Fibroblast of lung (primary cell): Measurements from ENCODE around the gene HOXA1. TPM values are rescaled to one million over a fixed set of nuclear protein-coding genes. Genes with fewer than 3 reads are reported as not detected.

Source experiments
- DNase-seq, 2 donors: peaks; one replicate each; pipeline versions ENCODE4 v3.0.0 to v3.0.0-alpha.2; 2010; ENCODE audit warnings: low read depth in 2 of 2
- H2AFZ ChIP-seq: 2 replicates; pipeline ENCODE4 v1.5.1; 2012; ENCODE audit warnings: low read length, control low read depth, inconsistent platforms
- H3K27ac ChIP-seq: 2 replicates; pipeline ENCODE4 v1.5.1; 2011; ENCODE audit warnings: low read length, control low read depth; ENCODE audit not compliant: insufficient read depth
- H3K27me3 ChIP-seq: 2 replicates; pipeline ENCODE4 v1.5.1; 2011; ENCODE audit warnings: mild to moderate bottlenecking, low read length; ENCODE audit not compliant: control insufficient read depth, insufficient read depth
- H3K36me3 ChIP-seq: 2 replicates; pipeline ENCODE4 v1.5.1; 2011; ENCODE audit warnings: low read length; ENCODE audit not compliant: control insufficient read depth, insufficient read depth
- H3K4me1 ChIP-seq: 2 replicates; pipeline ENCODE4 v1.5.1; 2011; ENCODE audit warnings: low read length; ENCODE audit not compliant: control insufficient read depth, insufficient read depth; ENCODE audit errors: extremely low read depth
- H3K4me2 ChIP-seq: 2 replicates; pipeline ENCODE4 v1.5.1; 2011; ENCODE audit warnings: low read length, control low read depth; ENCODE audit not compliant: insufficient read depth; ENCODE audit errors: extremely low read depth
- H3K4me3 ChIP-seq, 4 experiments: fragments of 200-600 bp in 1 of 4; sonication (generic) in 1 of 4; replicated peaks in 1 of 4; 2 replicates each; pipeline ENCODE4 v1.5.1; 2011 to 2016; ENCODE audit warnings: low read length in 4 of 4, low read depth in 3 of 4, mild to moderate bottlenecking in 3 of 4, control low read depth in 2 of 4, inconsistent platforms in 1 of 4, mixed read lengths in 1 of 4; ENCODE audit not compliant: insufficient read depth in 1 of 4; ENCODE audit errors: control extremely low read depth in 1 of 4
- H3K79me2 ChIP-seq: 2 replicates; pipeline ENCODE4 v1.5.1; 2012; ENCODE audit warnings: mild to moderate bottlenecking, low read length, inconsistent platforms; ENCODE audit not compliant: control insufficient read depth, insufficient read depth
- H3K9ac ChIP-seq: 2 replicates; pipeline ENCODE4 v1.5.1; 2011; ENCODE audit warnings: mild to moderate bottlenecking, low read length, control low read depth; ENCODE audit not compliant: insufficient read depth
- H3K9me3 ChIP-seq: 2 replicates; pipeline ENCODE4 v1.5.1; 2012; ENCODE audit warnings: low read depth, low read length; ENCODE audit not compliant: control insufficient read depth, insufficient read depth
- H4K20me1 ChIP-seq: 2 replicates; pipeline ENCODE4 v1.5.1; 2011; ENCODE audit warnings: low read length; ENCODE audit not compliant: control insufficient read depth, insufficient read depth; ENCODE audit errors: extremely low read depth
- EZH2 ChIP-seq: IDR thresholded peaks from 2 replicates; pipeline ENCODE4 v1.5.1; 2012; ENCODE audit warnings: low read length, control low read depth, mild to moderate bottlenecking; ENCODE audit errors: missing control alignments
- polyA plus RNA-seq, 2 donors: library from polyadenylated mRNA; depleted of rRNA in 1 of 2; stranded (reverse) in 1 of 2; unstranded in 1 of 2; fragments of >200 nt; gene quantifications; 2 replicates each; pipeline ENCODE4 v1.2.1, GENCODE V29; 2011 to 2012; ENCODE audit warnings: missing spikeins in 1 of 2
- total RNA-seq: library from RNA; depleted of rRNA; stranded (reverse); fragments of >200 nt; gene quantifications from 2 replicates; pipeline ENCODE4 v1.2.1, GENCODE V29; 2014
- TF ChIP-seq, protein P1 (sequence below), 2 donors: IDR thresholded peaks in 1 of 2; conservative IDR thresholded peaks in 1 of 2; 1 replicate in 1 of 2; 2 replicates in 1 of 2; pipeline ENCODE4 v1.5.1; 2011 to 2012; ENCODE audit warnings: low read length in 2 of 2, control low read depth in 1 of 2, inconsistent platforms in 1 of 2, low read depth in 1 of 2, mild to moderate bottlenecking in 1 of 2

Gene HOXA1
- total and polyA plus RNA-seq, 2 donors (not counting 1 experiment from before 2014, with no cell fraction given) = 0.50 to 0.83 TPM

DNA sequence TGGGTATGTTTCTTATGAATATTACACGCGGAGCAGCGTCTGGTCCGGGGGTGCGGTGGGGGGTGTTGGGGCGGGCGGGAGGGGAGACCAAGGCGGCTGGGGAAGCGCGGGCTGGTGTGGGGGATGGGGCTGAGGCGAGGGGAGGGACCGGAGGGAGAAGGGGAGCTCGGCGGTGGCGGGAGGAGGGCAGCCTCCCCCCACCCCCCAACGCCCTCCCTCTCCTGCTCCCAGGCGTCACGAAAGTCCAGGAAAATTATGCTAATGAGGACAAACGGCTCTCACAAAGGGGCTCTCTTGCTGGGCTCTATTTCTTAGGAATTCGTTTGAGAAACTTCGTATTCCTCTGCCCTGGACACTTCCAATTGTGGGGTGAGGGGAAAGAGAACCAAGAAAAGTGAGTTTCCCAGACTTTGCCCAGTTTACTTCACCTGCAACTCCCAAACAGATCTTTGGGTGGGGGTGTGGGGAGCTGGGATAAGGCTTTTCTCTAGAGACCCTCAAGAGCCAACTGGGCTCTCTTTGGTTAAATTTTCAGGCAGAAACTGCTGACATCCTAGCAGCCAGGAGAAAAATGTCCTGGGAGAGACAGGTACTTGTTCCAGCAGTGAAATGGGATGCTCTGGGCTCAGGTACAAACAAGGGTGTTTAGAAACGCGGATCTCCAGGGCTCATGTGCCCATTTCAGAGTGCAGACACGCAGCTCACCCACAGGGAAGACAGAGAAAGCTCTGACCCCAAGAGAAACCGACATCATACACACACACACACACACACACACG, 18.4 kb upstream of the HOXA1 start:
- H3K9ac ChIP-seq = peak overlapping the region; percentile 49
- TF ChIP-seq EZH2 = no peak
- TF ChIP-seq, protein P1, sequence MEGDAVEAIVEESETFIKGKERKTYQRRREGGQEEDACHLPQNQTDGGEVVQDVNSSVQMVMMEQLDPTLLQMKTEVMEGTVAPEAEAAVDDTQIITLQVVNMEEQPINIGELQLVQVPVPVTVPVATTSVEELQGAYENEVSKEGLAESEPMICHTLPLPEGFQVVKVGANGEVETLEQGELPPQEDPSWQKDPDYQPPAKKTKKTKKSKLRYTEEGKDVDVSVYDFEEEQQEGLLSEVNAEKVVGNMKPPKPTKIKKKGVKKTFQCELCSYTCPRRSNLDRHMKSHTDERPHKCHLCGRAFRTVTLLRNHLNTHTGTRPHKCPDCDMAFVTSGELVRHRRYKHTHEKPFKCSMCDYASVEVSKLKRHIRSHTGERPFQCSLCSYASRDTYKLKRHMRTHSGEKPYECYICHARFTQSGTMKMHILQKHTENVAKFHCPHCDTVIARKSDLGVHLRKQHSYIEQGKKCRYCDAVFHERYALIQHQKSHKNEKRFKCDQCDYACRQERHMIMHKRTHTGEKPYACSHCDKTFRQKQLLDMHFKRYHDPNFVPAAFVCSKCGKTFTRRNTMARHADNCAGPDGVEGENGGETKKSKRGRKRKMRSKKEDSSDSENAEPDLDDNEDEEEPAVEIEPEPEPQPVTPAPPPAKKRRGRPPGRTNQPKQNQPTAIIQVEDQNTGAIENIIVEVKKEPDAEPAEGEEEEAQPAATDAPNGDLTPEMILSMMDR (conservative IDR thresholded peaks at IDR 0.05 in 1 of 2, IDR thresholded peaks at IDR 0.05 in 1 of 2; ENCODE audit: low read depth in 1 of 2, low read length in 2 of 2) = no peak
- no peaks in the 10 kb centered on the region for H4K20me1 ChIP-seq
- H2AFZ ChIP-seq = no peak overlapping the region
- peak overlapping the region; percentile 89 for H3K4me2 ChIP-seq
- peak overlapping the region; percentile 86 for H3K27ac ChIP-seq
- H3K4me3 ChIP-seq = peak overlapping the region; percentile 43 to 92 (median 64)
- H3K79me2 ChIP-seq = peaks cover 77% of the 10 kb centered on the region
- DNase-seq = peak; percentile 64 to 84
- H3K9me3 ChIP-seq = no peaks in the 10 kb centered on the region
- H3K36me3 ChIP-seq = no peaks in the 10 kb centered on the region
- no peaks in the 10 kb centered on the region for H3K27me3 ChIP-seq
- peaks cover 23% of the 10 kb centered on the region for H3K4me1 ChIP-seq

DNA sequence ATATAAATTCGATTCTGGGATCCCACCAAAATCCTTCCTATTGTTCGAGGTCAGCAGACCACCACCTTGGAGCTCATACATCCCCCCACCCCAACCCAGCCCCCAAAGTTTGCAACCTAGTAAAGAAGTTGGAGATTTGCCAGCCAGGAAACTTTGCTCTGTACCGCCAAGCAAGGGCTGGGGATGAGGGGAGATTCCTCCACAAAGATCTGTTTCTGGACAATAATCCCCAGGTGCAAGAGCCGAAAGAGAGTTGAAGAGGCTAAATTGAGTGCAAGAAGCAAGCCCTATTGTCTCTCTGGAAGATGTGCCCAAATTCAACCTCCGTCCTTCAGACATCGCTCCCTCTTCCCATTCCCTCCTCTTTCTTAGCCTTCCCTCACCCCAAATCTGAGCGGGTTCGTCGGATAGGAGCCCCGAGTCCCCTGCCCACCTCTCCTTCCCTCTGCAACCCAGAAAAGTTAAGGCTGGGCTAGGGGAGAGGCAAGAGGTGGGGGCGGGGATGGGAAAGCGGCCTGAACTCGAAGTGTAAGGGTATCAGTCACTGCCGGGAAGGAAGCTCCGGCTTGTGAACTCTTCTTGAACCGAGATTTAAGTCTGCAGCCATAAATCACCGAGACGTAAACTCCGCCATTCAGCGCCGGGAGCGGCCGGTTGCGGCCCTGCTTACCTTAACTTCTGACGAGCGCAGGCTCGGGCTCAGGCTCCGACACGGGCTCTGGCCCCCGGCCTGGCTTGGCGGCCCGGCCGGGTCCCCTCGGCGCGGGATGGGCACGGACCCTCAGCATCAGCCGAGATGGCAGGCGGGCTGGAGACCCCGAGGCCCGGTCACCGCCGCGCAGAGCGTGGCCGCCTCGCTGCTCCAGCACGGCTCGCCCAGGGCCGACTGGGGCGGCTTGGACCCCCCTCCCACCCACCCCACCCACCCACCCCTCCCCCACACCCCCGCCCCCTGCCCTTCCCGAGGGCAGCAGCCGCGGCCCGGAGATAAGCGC, 17.5 kb upstream of the HOXA1 start:
- H3K4me1 ChIP-seq = peaks cover 20% of the 10 kb centered on the region
- no peak overlapping the region for H2AFZ ChIP-seq
- H3K27me3 ChIP-seq = no peaks in the 10 kb centered on the region
- TF ChIP-seq, protein P1 (conservative IDR thresholded peaks at IDR 0.05 in 1 of 2, IDR thresholded peaks at IDR 0.05 in 1 of 2; ENCODE audit: low read depth in 1 of 2, low read length in 2 of 2) = no peak
- no peak for TF ChIP-seq EZH2
- no peaks in the 10 kb centered on the region for H3K36me3 ChIP-seq
- peak overlapping the region; percentile 96 for H3K4me2 ChIP-seq
- peak overlapping the region; percentile 76 for H3K9ac ChIP-seq
- H3K9me3 ChIP-seq = no peaks in the 10 kb centered on the region
- H4K20me1 ChIP-seq = no peaks in the 10 kb centered on the region
- H3K4me3 ChIP-seq = peak overlapping the region; percentile 51 to 92 (median 66)
- peak; percentile 94 to 96 for DNase-seq
- peak overlapping the region; percentile 93 for H3K27ac ChIP-seq
- peaks cover 69% of the 10 kb centered on the region for H3K79me2 ChIP-seq

DNA sequence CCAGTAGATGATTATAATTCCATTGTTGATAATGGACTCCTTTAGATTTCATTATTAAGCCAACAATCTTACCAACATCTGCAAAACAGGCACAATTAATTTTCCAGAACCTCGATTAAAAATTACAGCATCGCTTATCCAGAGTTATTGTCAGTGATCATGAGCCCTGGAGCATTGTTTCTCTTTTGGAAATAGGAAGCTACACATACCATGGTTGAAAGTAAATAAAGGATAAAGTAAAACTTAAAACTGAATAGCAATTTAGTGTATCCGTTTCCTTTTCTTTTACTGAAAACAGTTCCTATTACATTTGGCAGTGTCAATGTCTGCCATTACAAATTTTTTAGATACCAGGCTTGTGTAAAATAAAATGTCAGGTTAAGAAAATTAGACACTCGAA, 16.6 kb upstream of the HOXA1 start:
- H3K9ac ChIP-seq = no peak overlapping the region
- H3K9me3 ChIP-seq = no peaks in the 10 kb centered on the region
- peaks cover 66% of the 10 kb centered on the region for H3K79me2 ChIP-seq
- peak overlapping the region; percentile 96 for H3K4me2 ChIP-seq
- peak overlapping the region; percentile 93 for H3K27ac ChIP-seq
- no peak overlapping the region for H2AFZ ChIP-seq
- no peaks in the 10 kb centered on the region for H3K36me3 ChIP-seq
- peak overlapping the region; percentile 9 to 92 (median 64) for H3K4me3 ChIP-seq
- H4K20me1 ChIP-seq = no peaks in the 10 kb centered on the region
- no peak for TF ChIP-seq EZH2
- TF ChIP-seq, protein P1 (conservative IDR thresholded peaks at IDR 0.05 in 1 of 2, IDR thresholded peaks at IDR 0.05 in 1 of 2; ENCODE audit: low read depth in 1 of 2, low read length in 2 of 2) = no peak
- H3K4me1 ChIP-seq = peaks cover 22% of the 10 kb centered on the region
- DNase-seq = peak in 1 of 2 donors; percentile 32
- no peaks in the 10 kb centered on the region for H3K27me3 ChIP-seq
